ENCODE data around the gene ZBP1.
A peak's percentile ranks its signal among the peaks of the same experiment; 100 is the strongest.

ZBP1 gene

GRCh38 chr20:57586370-57586793, 33.8 kb downstream of the ZBP1 start:
- no peak for DNase-seq (ENCODE audit: low spot score)

- no peak for DNase-seq (ENCODE audit: low spot score)
These were observed 34.6 kb downstream of the ZBP1 start for GRCh38 chr20:57585466-57586213.

GRCh38 chr20:57584768-57585461, 35.3 kb downstream of the ZBP1 start:
- DNase-seq (ENCODE audit: low spot score), result no peak

- no peak for DNase-seq (ENCODE audit: low spot score)
These were observed 36.7 kb downstream of the ZBP1 start for GRCh38 chr20:57583289-57584257.

- DNase-seq (ENCODE audit: low spot score), result peak; percentile 5
These were observed 37.6 kb downstream of the ZBP1 start for GRCh38 chr20:57582432-57583288.

GRCh38 chr20:57582029-57582378, 38.2 kb downstream of the ZBP1 start:
- no peak for DNase-seq (ENCODE audit: low spot score)

GRCh38 chr20:57581202-57582028, 38.8 kb downstream of the ZBP1 start:
- no peak for DNase-seq (ENCODE audit: low spot score)

- DNase-seq (ENCODE audit: low spot score), result no peak
These were observed 39.6 kb downstream of the ZBP1 start for GRCh38 chr20:57580478-57581201.

- no peak for DNase-seq (ENCODE audit: low spot score)
These were observed 40.3 kb downstream of the ZBP1 start for GRCh38 chr20:57579898-57580447.

- no peak for DNase-seq (ENCODE audit: low spot score)
These were observed 40.8 kb downstream of the ZBP1 start for GRCh38 chr20:57579331-57579897.

GRCh38 chr20:57578476-57579165, 41.6 kb downstream of the ZBP1 start:
- DNase-seq (ENCODE audit: low spot score), result no peak

GRCh38 chr20:57577679-57578475, 42.3 kb downstream of the ZBP1 start:
- DNase-seq (ENCODE audit: low spot score), result no peak

- DNase-seq (ENCODE audit: low spot score), result no peak
These were observed 43.3 kb downstream of the ZBP1 start for GRCh38 chr20:57576617-57577550.

GRCh38 chr20:57576002-57576401, 44.2 kb downstream of the ZBP1 start:
- no peak for DNase-seq (ENCODE audit: low spot score)

GRCh38 chr20:57574954-57575353, 45.3 kb downstream of the ZBP1 start:
- no peak for DNase-seq (ENCODE audit: low spot score)

GRCh38 chr20:57573894-57574293, 46.3 kb downstream of the ZBP1 start:
- no peak for DNase-seq (ENCODE audit: low spot score)

- DNase-seq (ENCODE audit: low spot score), result no peak
These were observed 47.0 kb downstream of the ZBP1 start for GRCh38 chr20:57573242-57573641.
